CD14-positive monocyte (primary cell): ENCODE measurements around the gene GHRH. TPM values are rescaled to one million over a fixed set of nuclear protein-coding genes. Genes with fewer than 3 reads are reported as not detected.
A peak's percentile ranks its signal among the peaks of the same experiment; 100 is the strongest.

Experiments used
- DNase-seq, 3 donors: peaks; one replicate each; pipeline ENCODE4 v3.0.0-alpha.2; 2011 to 2022
- H2AFZ ChIP-seq: 2 replicates; pipeline ENCODE4 v1.6.0; 2012; ENCODE audit warnings: mild to moderate bottlenecking, low read depth, low read length, inconsistent platforms; ENCODE audit not compliant: insufficient read depth, poor library complexity, severe bottlenecking
- H3K27ac ChIP-seq, 2 donors: 1 replicate in 1 of 2; 2 replicates in 1 of 2; pipeline ENCODE4 v1.5.1; 2012 to 2013; ENCODE audit warnings: low read length in 2 of 2, control low read depth in 1 of 2, inconsistent platforms in 1 of 2, low read depth in 1 of 2, mild to moderate bottlenecking in 1 of 2
- H3K27me3 ChIP-seq, 2 donors: one replicate each; pipeline versions ENCODE4 v1.6.0 to v1.6.1; 2011 to 2013; ENCODE audit warnings: low read length in 2 of 2; ENCODE audit not compliant: control insufficient read depth in 2 of 2, insufficient read depth in 2 of 2
- H3K36me3 ChIP-seq, 2 donors: replicated peaks in 1 of 2; 1 replicate in 1 of 2; 2 replicates in 1 of 2; pipeline versions ENCODE4 v1.5.1 to v1.6.1; 2012 to 2013; ENCODE audit warnings: low read length in 2 of 2, control low read depth in 1 of 2, inconsistent platforms in 1 of 2, mild to moderate bottlenecking in 1 of 2; ENCODE audit not compliant: insufficient read depth in 2 of 2, control insufficient read depth in 1 of 2
- H3K4me1 ChIP-seq, 2 donors: 1 replicate in 1 of 2; 2 replicates in 1 of 2; pipeline versions ENCODE4 v1.5.1 to v1.6.1; 2012 to 2013; ENCODE audit warnings: low read length in 2 of 2, control low read depth in 1 of 2, inconsistent platforms in 1 of 2, mild to moderate bottlenecking in 1 of 2, moderate library complexity in 1 of 2; ENCODE audit not compliant: insufficient read depth in 2 of 2, control insufficient read depth in 1 of 2
- H3K4me2 ChIP-seq: replicated peaks from 2 replicates; pipeline ENCODE3; 2012; ENCODE audit warnings: low read length, moderate library complexity, mild to moderate bottlenecking; ENCODE audit not compliant: poor library complexity, severe bottlenecking; ENCODE audit errors: extremely low read depth
- H3K4me3 ChIP-seq, 3 experiments: fragments of 200-600 bp in 1 of 3; sonication (generic) in 1 of 3; replicated peaks in 1 of 3; 1 replicate in 2 of 3; 2 replicates in 1 of 3; pipeline ENCODE4 v1.5.1; 2011 to 2013; ENCODE audit warnings: low read length in 3 of 3, mild to moderate bottlenecking in 3 of 3, control low read depth in 2 of 3, low read depth in 2 of 3, inconsistent platforms in 1 of 3, moderate library complexity in 1 of 3
- H3K79me2 ChIP-seq: 2 replicates; pipeline ENCODE4 v1.6.0; 2012; ENCODE audit warnings: mild to moderate bottlenecking, control low read depth, inconsistent platforms, low read length, moderate library complexity; ENCODE audit not compliant: insufficient read depth
- H3K9ac ChIP-seq: 2 replicates; pipeline ENCODE4 v1.6.0; 2017; ENCODE audit warnings: low read length, mild to moderate bottlenecking; ENCODE audit not compliant: insufficient read depth, poor library complexity, severe bottlenecking
- H3K9me3 ChIP-seq, 2 donors: replicated peaks in 1 of 2; 1 replicate in 1 of 2; 2 replicates in 1 of 2; pipeline versions ENCODE4 v1.5.1 to v1.6.1; 2012 to 2013; ENCODE audit warnings: low read length in 2 of 2, control low read depth in 1 of 2; ENCODE audit not compliant: control insufficient read depth in 1 of 2, insufficient read depth in 1 of 2
- H4K20me1 ChIP-seq: 2 replicates; pipeline ENCODE4 v1.6.0; 2012; ENCODE audit warnings: mild to moderate bottlenecking, low read length, control low read depth, moderate library complexity; ENCODE audit not compliant: insufficient read depth
- H3K27ac Mint-ChIP-seq, 7 donors: one replicate each; pipeline ENCODE4 v1.8.0; 2020; ENCODE audit warnings: mild to moderate bottlenecking in 7 of 7, mixed read lengths in 7 of 7, moderate library complexity in 6 of 7, inconsistent platforms in 2 of 7
- H3K27me3 Mint-ChIP-seq, 3 donors: one replicate each; pipeline ENCODE4 v1.8.0; 2021 to 2022; ENCODE audit warnings: low read depth in 3 of 3, mild to moderate bottlenecking in 3 of 3, mixed read lengths in 3 of 3, moderate library complexity in 3 of 3, inconsistent platforms in 1 of 3
- H3K36me3 Mint-ChIP-seq, 2 donors: one replicate each; pipeline ENCODE4 v1.8.0; 2020; ENCODE audit warnings: mixed read lengths in 2 of 2, inconsistent platforms in 1 of 2, mild to moderate bottlenecking in 1 of 2
- H3K4me1 Mint-ChIP-seq: one replicate; pipeline ENCODE4 v1.8.0; 2020; ENCODE audit warnings: mild to moderate bottlenecking, mixed read lengths
- H3K4me3 Mint-ChIP-seq, 2 donors: one replicate each; pipeline ENCODE4 v1.8.0; 2020; ENCODE audit warnings: mild to moderate bottlenecking in 2 of 2, mixed read lengths in 2 of 2, moderate library complexity in 1 of 2
- H3K9me3 Mint-ChIP-seq, 7 donors: one replicate each; pipeline ENCODE4 v1.8.0; 2020 to 2022; ENCODE audit warnings: mixed read lengths in 7 of 7, mild to moderate bottlenecking in 6 of 7, moderate library complexity in 6 of 7, inconsistent platforms in 2 of 7
- WGBS: methylation state at CpG from one replicate; pipeline ENCODE4 v1.1.5; 2013; ENCODE audit warnings: missing lambda C conversion rate; ENCODE audit not compliant: insufficient coverage; 5-methylcytosine and 5-hydroxymethylcytosine counted together
- intact Hi-C, 2 donors: fragments of 100-400 bp; cut with micrococcal nuclease; formaldehyde crosslinking; loops; one replicate each; pipeline versions ENCODE4 v1.15.0 to v1.15.1; 2023
- polyA plus RNA-seq, 3 donors: library from polyadenylated mRNA; depleted of rRNA in 1 of 3; unstranded in 2 of 3; stranded (reverse) in 1 of 3; fragments of 300-500 nt in 2 of 3; fragments of >200 nt in 1 of 3; fragmentation: Illumina TruSeq in 2 of 3; gene quantifications; 1 replicate in 2 of 3; 2 replicates in 1 of 3; pipeline ENCODE4 v1.2.3, GENCODE V29; 2012 to 2021
- TF ChIP-seq, protein P1 (sequence below): fragments of 200-600 bp; IDR thresholded peaks from one replicate; pipeline ENCODE4 v1.8.0; 2022; ENCODE audit warnings: antibody characterized with exemption, mild to moderate bottlenecking

GHRH gene
- polyA plus RNA-seq, 3 donors: not detected

DNA sequence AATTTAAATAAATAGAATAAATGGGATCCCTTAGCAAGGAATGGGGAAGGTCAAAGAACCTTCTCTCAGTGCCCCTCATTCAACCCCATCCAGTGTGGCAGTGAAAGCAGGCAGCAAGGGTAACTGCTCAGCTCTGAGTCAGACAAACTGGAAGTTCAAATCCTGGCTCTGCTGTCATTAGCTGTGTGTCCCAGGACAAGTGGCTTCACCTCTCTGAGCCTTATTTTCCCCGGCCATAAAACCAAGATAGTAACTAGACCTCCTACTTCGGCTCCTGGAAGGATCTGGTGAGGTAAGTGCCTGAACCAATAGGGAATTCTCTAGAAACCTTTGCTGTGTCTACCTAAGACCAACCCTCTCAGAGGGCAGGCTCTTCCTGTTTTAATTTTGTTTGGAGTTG, 4.1 kb downstream of the GHRH start:
- H3K9ac ChIP-seq: no peak overlapping the region
- H3K27me3 ChIP-seq: no peaks in the 10 kb centered on the region
- intact Hi-C loops: no loop called here
- no peaks in the 10 kb centered on the region for H3K36me3 ChIP-seq
- Mint-ChIP-seq H3K4me1 (peaks cover 2% of the 10 kb centered on the region), H3K27ac (no peak overlapping the region), H3K9me3 (no peaks in the 10 kb centered on the region), H3K27me3 (peaks cover 3 to 7% (median 7%) of the 10 kb centered on the region in 3 donors), H3K36me3 (no peaks in the 10 kb centered on the region), H3K4me3 (no peak overlapping the region)
- H3K79me2 ChIP-seq: no peaks in the 10 kb centered on the region
- H3K4me2 ChIP-seq: no peak overlapping the region
- no peak overlapping the region for H3K27ac ChIP-seq
- H4K20me1 ChIP-seq: no peaks in the 10 kb centered on the region
- H3K4me3 ChIP-seq: no peak overlapping the region
- H3K9me3 ChIP-seq: no peaks in the 10 kb centered on the region
- TF ChIP-seq, protein P1, sequence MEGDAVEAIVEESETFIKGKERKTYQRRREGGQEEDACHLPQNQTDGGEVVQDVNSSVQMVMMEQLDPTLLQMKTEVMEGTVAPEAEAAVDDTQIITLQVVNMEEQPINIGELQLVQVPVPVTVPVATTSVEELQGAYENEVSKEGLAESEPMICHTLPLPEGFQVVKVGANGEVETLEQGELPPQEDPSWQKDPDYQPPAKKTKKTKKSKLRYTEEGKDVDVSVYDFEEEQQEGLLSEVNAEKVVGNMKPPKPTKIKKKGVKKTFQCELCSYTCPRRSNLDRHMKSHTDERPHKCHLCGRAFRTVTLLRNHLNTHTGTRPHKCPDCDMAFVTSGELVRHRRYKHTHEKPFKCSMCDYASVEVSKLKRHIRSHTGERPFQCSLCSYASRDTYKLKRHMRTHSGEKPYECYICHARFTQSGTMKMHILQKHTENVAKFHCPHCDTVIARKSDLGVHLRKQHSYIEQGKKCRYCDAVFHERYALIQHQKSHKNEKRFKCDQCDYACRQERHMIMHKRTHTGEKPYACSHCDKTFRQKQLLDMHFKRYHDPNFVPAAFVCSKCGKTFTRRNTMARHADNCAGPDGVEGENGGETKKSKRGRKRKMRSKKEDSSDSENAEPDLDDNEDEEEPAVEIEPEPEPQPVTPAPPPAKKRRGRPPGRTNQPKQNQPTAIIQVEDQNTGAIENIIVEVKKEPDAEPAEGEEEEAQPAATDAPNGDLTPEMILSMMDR: no peak
- no peak for DNase-seq
- no peak overlapping the region for H2AFZ ChIP-seq
- no CpG with 5 or more reads among the region's 2 CpGs for WGBS
- H3K4me1 ChIP-seq: no peaks in the 10 kb centered on the region

DNA sequence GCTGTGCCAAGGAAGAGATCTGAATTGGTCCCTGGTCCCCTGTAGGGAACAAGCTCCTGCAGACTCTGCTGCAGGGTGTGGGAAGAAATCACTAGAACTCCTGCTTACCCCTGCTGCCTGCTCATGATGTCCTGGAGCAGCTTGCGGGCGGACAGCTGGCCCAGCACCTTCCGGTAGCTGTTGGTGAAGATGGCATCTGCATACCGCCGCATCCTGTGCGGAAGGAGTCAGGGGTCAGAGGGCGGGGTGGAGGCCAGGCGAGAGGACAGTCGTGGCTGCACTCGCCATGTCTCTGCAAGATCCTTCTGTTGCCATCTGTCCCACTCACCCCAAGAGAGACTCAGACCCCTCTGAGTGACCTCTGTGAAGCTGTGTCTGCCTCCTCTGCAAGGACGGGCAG, 5.3 kb downstream of the GHRH start:
- 96% methylated on average over 11 of the region's 11 CpGs for WGBS
- Mint-ChIP-seq H3K4me1 (peaks cover 2% of the 10 kb centered on the region), H3K27ac (peak overlapping the region in 1 of 7 donors; percentile 22), H3K9me3 (no peaks in the 10 kb centered on the region), H3K36me3 (no peaks in the 10 kb centered on the region), H3K27me3 (peaks cover 2 to 7% (median 7%) of the 10 kb centered on the region in 3 donors), H3K4me3 (no peak overlapping the region)
- H3K4me3 ChIP-seq: no peak overlapping the region
- H3K9ac ChIP-seq: no peak overlapping the region
- DNase-seq: no peak
- no peaks in the 10 kb centered on the region for H3K4me1 ChIP-seq
- no peaks in the 10 kb centered on the region for H3K36me3 ChIP-seq
- no peak overlapping the region for H3K27ac ChIP-seq
- H3K27me3 ChIP-seq: no peaks in the 10 kb centered on the region
- no peak overlapping the region for H2AFZ ChIP-seq
- H3K4me2 ChIP-seq: no peak overlapping the region
- H4K20me1 ChIP-seq: no peaks in the 10 kb centered on the region
- intact Hi-C loops: no loop called here
- no peaks in the 10 kb centered on the region for H3K9me3 ChIP-seq
- TF ChIP-seq, protein P1: no peak
- H3K79me2 ChIP-seq: no peaks in the 10 kb centered on the region
